Activated CD4-positive, CD25-positive, alpha-beta regulatory T cell (primary cell): ENCODE data around the gene RRAS2.

Source experiments
- DNase-seq, 4 experiments: peaks; one replicate each; lab custom pipeline; 2025; lab: John Stamatoyannopoulos, UW

Gene RRAS2

DNA sequence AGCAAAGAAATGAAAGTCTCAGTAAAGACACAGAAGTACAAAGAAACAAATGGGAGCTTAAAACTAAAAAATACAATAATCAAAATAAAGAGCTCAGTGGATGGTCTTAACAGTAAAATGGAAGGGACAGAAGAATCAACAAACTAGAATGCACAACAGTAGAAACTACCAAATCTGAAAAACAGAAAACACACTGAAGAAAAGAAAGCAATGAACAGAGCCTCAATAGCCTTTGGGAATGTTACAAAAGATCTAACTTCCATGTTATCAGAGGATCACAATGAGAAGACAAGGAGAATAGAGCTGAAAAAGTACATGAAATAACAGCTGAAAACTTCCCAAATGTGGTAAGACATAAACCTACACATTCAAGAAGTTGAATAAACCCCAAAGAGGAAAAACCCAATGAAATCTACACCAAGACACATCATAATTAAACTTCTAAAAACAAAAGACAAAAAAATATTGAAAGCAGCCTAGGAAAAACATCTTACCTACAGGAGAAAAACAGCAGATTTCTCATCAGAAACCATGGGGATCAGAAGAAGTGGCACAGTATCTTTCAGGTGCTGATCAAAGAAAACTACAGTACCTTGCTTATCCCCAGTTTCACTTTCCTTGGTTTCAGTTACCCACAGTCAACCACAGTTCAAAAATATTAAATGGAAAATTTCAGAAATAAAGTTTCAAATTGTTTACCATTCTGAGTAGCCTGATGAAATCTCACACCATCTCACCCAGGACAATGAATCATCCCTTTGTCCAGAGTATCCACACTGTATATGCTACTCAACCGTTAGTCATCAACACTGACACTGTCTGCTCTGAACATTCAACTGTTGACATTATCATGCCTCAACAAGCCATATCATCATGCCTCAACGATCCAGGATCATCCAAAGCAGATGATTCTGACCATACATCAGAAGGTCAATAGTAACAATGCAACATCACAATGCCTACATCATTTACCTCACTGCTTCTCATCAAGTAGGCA is 22.2 kb downstream of the RRAS2 start:
- DNase-seq, result no peak

DNA sequence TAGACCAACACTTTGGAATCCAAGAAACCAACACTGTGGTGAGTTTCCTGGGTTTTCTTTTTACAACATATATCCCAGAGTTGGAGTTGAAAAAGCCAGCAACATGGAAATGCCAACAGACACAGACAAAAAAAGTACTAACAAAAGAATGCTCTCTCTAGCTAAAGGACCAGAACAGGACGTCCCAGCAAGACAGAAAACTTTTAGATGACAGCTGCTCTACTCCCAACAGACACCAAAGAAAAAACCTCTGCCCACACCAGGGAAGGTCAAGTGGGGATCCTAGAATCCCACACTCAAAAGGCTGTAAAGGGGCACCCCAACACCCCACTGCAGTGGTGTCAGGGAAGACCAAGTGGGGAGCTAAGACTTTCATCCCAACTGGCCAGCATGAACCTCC is 23.3 kb downstream of the RRAS2 start:
- DNase-seq, result no peak

GRCh38 chr11:14334893-14335292 is 24.1 kb downstream of the RRAS2 start:
- DNase-seq, result no peak

GRCh38 chr11:14334192-14334591 is 24.8 kb downstream of the RRAS2 start:
- DNase-seq, result no peak

DNA sequence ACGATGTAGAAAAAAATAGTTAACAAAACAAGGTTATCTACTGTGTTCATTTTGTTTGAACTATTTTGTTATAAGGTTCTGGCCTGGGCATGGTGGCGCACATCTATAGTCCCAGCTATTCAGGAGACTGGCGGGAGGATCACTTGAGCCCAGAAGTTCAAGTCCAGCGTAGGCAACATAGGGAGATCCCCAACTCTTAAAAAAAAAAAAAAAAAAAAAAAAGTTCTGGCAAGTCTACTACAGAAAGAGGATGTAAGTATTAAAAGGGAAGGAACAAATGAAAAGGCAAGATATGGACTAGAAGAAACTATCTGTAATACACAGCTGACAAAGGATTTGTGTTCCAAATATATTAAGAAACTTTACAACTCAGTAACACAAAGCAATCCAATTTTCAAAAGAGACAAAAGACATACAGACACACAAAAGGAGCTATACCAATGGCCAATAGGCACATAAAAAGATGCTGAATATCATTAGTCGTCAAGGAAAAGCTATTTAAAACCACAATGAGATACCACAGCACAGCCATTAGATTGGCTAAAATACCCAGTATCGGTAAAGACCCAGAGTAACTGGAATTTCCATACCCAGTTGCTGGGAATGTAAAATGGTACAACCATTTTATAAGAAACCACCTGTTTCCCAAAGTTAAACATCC is 27.4 kb downstream of the RRAS2 start:
- DNase-seq, result no peak

GRCh38 chr11:14330881-14331280 is 28.1 kb downstream of the RRAS2 start:
- no peak for DNase-seq

DNA sequence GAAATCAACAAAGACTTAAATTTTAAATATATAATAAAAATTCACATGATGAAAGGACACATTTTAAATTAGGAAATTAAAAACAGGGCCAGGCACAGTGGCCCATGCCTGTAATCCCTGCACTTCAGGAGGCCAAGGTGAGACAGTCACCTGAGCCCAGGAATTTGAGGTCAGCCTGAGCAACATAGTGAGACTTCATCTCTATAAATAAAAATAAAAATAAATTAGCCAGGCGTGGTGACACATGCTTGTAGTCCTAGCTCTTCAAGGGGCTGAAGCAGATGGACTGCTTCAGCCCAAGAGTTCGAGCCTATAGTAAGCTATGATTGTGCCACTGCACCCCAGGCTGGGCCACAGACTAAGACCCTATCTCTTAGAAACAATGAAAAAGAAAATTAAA is 29.3 kb downstream of the RRAS2 start:
- DNase-seq, result no peak

DNA sequence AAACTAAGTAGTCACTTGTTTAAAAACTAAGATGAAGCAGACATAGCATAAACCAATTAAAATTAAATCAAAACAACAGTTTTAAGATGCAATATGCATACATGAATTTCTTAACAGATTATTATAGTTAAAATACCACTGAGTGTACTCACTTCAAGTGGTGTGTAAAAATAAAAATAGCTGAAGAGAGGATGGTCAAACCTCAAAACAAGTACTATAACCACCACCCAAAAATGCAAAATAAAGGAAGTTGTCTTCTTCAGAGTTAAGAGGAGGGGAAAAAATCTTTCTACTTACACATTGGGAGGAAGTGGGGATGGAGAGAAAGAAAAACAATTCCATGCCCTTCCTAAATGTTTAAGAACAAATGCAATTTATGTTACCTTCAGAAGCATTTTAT is 31.9 kb downstream of the RRAS2 start:
- no peak for DNase-seq

- DNase-seq, result no peak
Measured at GRCh38 chr11:14323118-14323676, 35.8 kb downstream of the RRAS2 start.

GRCh38 chr11:14322510-14322909 is 36.5 kb downstream of the RRAS2 start:
- DNase-seq, result no peak

DNA sequence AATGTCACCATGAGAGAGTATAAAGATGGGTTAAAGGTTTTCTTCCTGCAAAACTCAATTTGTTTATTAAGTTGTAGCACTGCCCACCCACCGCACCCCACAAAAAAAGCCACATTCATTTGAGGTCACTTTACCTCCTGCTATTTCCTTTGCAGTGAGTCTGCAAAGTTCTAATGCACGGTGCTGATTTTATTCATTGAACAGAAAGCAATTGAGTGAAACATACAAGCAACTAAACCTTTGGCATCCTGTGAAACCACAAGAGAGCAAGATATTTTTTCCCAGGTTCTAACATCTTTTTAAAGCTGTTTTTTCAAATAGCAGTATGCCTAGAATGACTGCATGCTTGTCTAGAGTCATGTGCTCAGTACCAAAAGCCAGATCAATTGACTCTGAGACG is 39.0 kb downstream of the RRAS2 start:
- DNase-seq, result no peak

- no peak for DNase-seq
Measured at GRCh38 chr11:14318581-14318981, 40.4 kb downstream of the RRAS2 start.

DNA sequence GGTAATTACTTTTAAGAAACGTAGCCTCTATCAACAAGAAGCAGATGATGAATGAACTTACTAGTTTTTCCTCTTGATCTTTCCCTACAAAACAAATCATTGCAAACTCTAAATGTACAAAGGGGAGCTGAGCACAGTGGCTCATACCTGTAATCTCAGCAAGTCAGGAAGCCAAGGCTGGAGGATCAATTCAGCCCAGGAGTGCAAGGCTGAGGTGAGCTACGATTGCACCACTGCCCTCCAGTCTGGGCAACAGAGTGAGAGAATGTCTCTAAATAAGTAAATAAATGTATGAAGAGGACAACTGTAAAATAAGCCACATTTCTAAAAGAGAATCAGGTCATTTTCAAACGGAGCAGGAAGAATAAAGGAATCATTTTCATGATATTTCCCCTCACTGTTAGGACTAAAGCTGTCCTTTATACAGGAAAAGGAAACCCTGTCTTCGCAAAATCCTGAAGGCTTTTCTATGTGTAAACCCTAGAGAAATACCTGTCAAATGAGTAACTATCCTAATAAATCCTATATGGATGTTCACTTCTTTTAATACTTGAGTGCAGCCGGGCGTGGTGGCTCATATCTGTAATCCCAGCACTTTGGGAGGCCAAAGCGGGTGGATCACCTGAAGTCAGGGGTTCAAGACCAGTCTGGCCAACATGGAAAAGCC is 41.2 kb downstream of the RRAS2 start:
- no peak for DNase-seq

- DNase-seq, result no peak
Measured at GRCh38 chr11:14315130-14315529, 43.9 kb downstream of the RRAS2 start.

GRCh38 chr11:14314127-14314526 is 44.9 kb downstream of the RRAS2 start:
- DNase-seq, result no peak

DNA sequence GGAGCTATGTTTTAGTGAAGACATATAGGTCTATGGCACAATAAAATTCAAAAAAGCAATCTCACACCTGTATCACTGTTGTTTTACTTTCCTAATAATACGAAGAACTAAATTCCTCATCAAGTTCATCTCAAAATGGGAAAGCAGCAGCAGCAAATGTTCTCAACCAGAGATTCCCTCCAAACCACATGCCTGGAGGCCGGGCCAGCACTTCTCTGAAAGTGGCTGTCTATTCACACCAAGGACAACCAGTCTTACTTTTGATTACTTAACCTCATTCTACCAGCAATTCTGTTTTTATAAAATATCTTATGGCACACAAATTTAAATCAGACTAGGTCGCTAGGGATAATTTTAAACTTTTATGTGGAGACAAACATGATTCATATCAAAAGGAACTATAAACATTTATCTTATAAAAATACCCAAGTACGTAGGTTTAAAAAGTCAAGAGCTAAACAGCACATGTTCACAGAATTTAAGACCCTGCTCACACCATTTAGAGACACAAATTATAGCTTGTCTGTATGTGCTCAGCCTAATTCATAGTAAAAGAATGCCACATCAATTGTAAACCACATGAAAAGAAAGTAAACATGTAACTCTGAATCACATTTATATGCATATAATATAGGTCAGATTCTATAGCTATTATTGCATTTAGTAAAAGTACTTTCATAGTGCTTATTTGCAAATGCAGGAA is 46.1 kb downstream of the RRAS2 start:
- DNase-seq, result no peak

GRCh38 chr11:14310679-14311078 is 48.3 kb downstream of the RRAS2 start:
- no peak for DNase-seq

DNA sequence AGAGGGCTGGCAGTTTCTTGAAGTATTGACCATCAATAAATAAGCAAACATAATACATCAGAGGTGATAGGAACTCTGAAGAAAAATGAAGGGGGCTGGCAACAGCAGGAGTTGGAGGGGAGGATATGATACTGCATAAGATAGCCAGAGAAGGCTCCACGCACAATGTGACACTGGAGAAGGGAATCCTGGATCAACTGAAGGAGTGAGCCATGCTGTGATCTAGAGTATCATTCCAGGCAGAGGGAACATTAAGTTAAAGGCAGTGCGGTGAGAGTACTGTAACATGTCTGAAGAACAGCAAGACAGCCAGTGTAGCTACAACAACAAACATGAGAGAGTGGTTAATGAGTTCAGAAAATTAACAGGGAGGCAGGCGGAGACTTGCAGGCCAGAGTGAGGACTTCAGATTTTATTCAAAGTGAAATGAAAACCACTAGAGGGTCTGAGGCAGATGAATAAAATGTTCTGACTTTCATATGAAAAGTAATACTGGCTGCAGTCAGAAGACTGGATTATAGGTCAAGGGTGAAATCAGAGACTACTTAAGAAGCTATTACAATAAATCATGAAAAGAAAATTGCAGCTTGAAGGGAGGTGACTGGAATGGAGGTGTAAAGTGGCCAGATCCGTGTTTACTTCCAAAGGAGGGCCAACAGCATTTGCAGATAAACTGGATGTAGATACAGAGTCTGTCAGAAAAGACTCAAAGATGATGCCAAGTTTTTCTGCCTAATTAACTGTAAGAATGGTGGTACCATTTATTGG is 49.4 kb downstream of the RRAS2 start:
- no peak for DNase-seq

- DNase-seq, result no peak
Measured at GRCh38 chr11:14308897-14309387, 50.0 kb downstream of the RRAS2 start.

- DNase-seq, result no peak
Measured at GRCh38 chr11:14308114-14308896, 50.7 kb downstream of the RRAS2 start.
